Testis (tissue), 3 donors: ENCODE results near the gene PCYOX1L. TPM values are rescaled to one million over a fixed set of nuclear protein-coding genes. Genes with fewer than 3 reads are reported as not detected.
A peak's percentile ranks its signal among the peaks of the same experiment; 100 is the strongest.

Experiments
- DNase-seq: peaks from one replicate; pipeline ENCODE4 v3.0.0-alpha.2; 2019
- H3K27ac ChIP-seq, 2 donors: fragments of 200-600 bp; sonication (generic); one replicate each; pipeline ENCODE4 v1.5.1; 2019
- H3K27me3 ChIP-seq: fragments of 200-600 bp; sonication (generic); one replicate; pipeline ENCODE4 v1.5.1; 2019
- H3K36me3 ChIP-seq: fragments of 200-600 bp; sonication (generic); one replicate; pipeline ENCODE4 v1.5.1; 2017; ENCODE audit warnings: low read depth; ENCODE audit errors: missing control alignments
- H3K4me1 ChIP-seq: fragments of 200-600 bp; sonication (generic); one replicate; pipeline ENCODE4 v1.5.1; 2019
- H3K4me3 ChIP-seq, 2 donors: fragments of 200-600 bp; sonication (generic); one replicate each; pipeline ENCODE4 v1.5.1; 2017 to 2019
- H3K9me3 ChIP-seq: fragments of 200-600 bp; sonication (generic); one replicate; pipeline ENCODE4 v1.5.1; 2017
- CTCF ChIP-seq, 3 experiments: fragments of 450-650 bp in 2 of 3; fragments of 200-600 bp in 1 of 3; sonication (generic) in 1 of 3; IDR thresholded peaks; one replicate each; pipeline ENCODE4 v1.5.1; 2016 to 2019; ENCODE audit warnings: antibody characterized with exemption in 3 of 3, mild to moderate bottlenecking in 2 of 3, moderate library complexity in 1 of 3
- POLR2A ChIP-seq: fragments of 450-650 bp; IDR thresholded peaks from one replicate; pipeline ENCODE4 v1.6.1; 2017; ENCODE audit warnings: antibody characterized with exemption, mild to moderate bottlenecking, moderate library complexity
- WGBS, 2 donors: methylation state at CpG; one replicate each; pipeline ENCODE4 v1.1.5; 2018; 5-methylcytosine and 5-hydroxymethylcytosine counted together
- intact Hi-C: fragments of 100-400 bp; cut with DNase I; formaldehyde crosslinking; loops from one replicate; pipeline ENCODE4 v1.15.1; 2023; ENCODE audit warnings: low total_unique reads
- polyA plus RNA-seq: library from polyadenylated mRNA; stranded (reverse); fragments of 350-450 nt; fragmentation: Illumina TruSeq; extraction: RNeasy Lipid Tissue Mini Kit (QIAGEN cat#74804); gene quantifications from one replicate; pipeline ENCODE4 v1.2.3, GENCODE V29; 2014; ENCODE audit warnings: low read depth, low replicate concordance; ENCODE audit not compliant: insufficient read depth
- total RNA-seq, 2 donors: library from RNA; depleted of rRNA; stranded (reverse); fragments of >200 nt; gene quantifications; one replicate each; pipeline ENCODE4 v1.2.3, GENCODE V29; 2016

PCYOX1L gene
- total and polyA plus RNA-seq, 3 donors from 2014 or later, result 24.6 to 30.5 (median 29.9) TPM

DNA sequence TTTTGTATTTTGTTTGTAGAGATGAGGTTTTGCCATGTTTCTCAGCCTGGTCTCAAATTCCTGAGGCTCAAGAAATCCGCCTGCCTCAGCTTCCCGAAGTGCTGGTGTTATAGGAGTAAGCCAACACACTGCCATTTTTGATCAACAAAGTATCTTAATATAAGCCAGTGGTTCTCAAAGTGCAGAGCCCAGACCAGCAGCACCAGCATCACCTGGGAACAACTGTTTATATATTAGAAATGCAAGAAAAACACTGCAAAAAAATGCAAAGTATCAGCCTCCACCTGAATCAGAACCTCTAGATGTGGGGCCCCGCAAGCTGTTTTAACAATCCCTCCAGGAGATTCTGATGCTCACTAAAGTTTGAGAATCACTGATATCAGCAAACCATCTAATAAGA, 15.1 kb downstream of the PCYOX1L start:
- H3K27me3 ChIP-seq, result no peaks in the 10 kb centered on the region
- H3K27ac ChIP-seq, result no peak overlapping the region
- H3K9me3 ChIP-seq, result no peaks in the 10 kb centered on the region
- H3K4me1 ChIP-seq, result peaks cover 7% of the 10 kb centered on the region
- intact Hi-C loops, result no loop called here
- peak; percentile 1 for DNase-seq
- WGBS, 2 donors, result 84 to 98% methylated on average over 3 of the region's 3 CpGs
- no peak for TF ChIP-seq POLR2A
- no peak for TF ChIP-seq CTCF (IDR thresholded peaks at IDR 0.05)
- no peak overlapping the region for H3K4me3 ChIP-seq
- no peaks in the 10 kb centered on the region for H3K36me3 ChIP-seq

DNA sequence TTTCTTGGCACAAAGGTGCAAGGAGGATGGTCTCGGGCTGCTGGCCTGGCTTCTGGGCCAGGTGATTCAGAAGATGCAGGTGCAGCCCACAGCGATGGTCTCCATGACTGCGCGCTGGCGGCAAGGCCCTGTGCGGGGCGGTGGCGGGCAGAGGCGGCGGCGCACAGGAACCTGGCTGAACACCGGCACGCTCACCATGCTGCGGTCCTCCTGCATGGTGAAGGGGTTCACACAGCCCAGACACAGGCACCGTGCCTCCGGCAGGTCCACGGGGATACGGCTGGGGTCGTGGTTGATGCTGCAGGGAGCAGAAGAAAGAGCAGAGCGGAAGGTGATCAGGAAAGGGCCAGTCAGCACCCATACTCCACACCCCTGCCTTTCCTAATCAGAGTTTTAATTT, 16.5 kb downstream of the PCYOX1L start:
- WGBS, 2 donors, result 89 to 91% methylated on average over 13 to 20 of the region's 20 CpGs
- TF ChIP-seq POLR2A (no peak), CTCF (IDR thresholded peaks at IDR 0.05) (no peak)
- intact Hi-C loops, result no loop called here

GRCh38 chr5:149374801-149375200, 17.0 kb downstream of the PCYOX1L start:
- H3K36me3 ChIP-seq, result no peaks in the 10 kb centered on the region
- DNase-seq, result no peak
- no peaks in the 10 kb centered on the region for H3K27me3 ChIP-seq
- no peaks in the 10 kb centered on the region for H3K9me3 ChIP-seq
- no peak overlapping the region for H3K27ac ChIP-seq
- intact Hi-C loops, result no loop called here
- no peak overlapping the region for H3K4me3 ChIP-seq
- H3K4me1 ChIP-seq, result peaks cover 26% of the 10 kb centered on the region
- 74 to 80% methylated on average over 3 of the region's 3 CpGs for WGBS, 2 donors
- TF ChIP-seq CTCF (IDR thresholded peaks at IDR 0.05) (no peak), POLR2A (no peak)

More for the DNA sequence above, 16.5 kb downstream of the PCYOX1L start:
- Histone ChIP-seq H3K4me1 (peaks cover 21% of the 10 kb centered on the region), H3K27me3 (no peaks in the 10 kb centered on the region), H3K36me3 (no peaks in the 10 kb centered on the region), H3K27ac (no peak overlapping the region), H3K4me3 (no peak overlapping the region), H3K9me3 (no peaks in the 10 kb centered on the region)
- DNase-seq, result no peak

DNA sequence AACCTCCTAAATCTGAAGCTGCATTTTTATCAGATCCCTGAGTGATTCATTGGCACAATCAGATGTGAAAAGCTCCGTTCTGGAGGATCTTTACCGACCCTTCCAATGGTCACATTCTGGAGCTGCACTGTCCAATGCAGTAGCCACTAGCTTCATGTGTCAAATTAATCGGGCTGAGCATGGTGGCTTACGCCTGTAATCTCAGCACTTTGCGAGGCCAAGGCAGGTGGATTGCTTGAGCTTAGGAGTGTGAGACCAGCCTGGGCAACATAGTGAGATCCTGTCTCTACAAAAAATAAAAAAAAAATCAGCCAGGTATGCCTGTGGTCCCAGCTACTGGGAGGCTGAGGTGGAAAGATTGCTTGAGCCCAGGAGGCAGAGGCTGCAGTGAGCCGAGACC, 17.6 kb downstream of the PCYOX1L start:
- Histone ChIP-seq H3K4me1 (peaks cover 30% of the 10 kb centered on the region), H3K36me3 (no peaks in the 10 kb centered on the region), H3K9me3 (no peaks in the 10 kb centered on the region), H3K27ac (no peak overlapping the region), H3K4me3 (no peak overlapping the region), H3K27me3 (no peaks in the 10 kb centered on the region)
- TF ChIP-seq POLR2A (no peak), CTCF (IDR thresholded peaks at IDR 0.05) (no peak)
- 90 to 91% methylated on average over 6 of the region's 6 CpGs for WGBS, 2 donors
- no peak for DNase-seq
- intact Hi-C loops, result no loop called here

- H3K36me3 ChIP-seq, result no peaks in the 10 kb centered on the region
- TF ChIP-seq CTCF (IDR thresholded peaks at IDR 0.05) (no peak), POLR2A (no peak)
- no peak overlapping the region for H3K27ac ChIP-seq
- 94 to 95% methylated on average over 12 of the region's 12 CpGs for WGBS, 2 donors
- no peak for DNase-seq
- H3K4me3 ChIP-seq, result no peak overlapping the region
- intact Hi-C loops, result no loop called here
- no peaks in the 10 kb centered on the region for H3K27me3 ChIP-seq
- peaks cover 33% of the 10 kb centered on the region for H3K4me1 ChIP-seq
- H3K9me3 ChIP-seq, result no peaks in the 10 kb centered on the region
Observed at GRCh38 chr5:149376104-149376503, 18.3 kb downstream of the PCYOX1L start.
